ENCODE measurements around the gene ZNF507.

ZNF507 gene

DNA sequence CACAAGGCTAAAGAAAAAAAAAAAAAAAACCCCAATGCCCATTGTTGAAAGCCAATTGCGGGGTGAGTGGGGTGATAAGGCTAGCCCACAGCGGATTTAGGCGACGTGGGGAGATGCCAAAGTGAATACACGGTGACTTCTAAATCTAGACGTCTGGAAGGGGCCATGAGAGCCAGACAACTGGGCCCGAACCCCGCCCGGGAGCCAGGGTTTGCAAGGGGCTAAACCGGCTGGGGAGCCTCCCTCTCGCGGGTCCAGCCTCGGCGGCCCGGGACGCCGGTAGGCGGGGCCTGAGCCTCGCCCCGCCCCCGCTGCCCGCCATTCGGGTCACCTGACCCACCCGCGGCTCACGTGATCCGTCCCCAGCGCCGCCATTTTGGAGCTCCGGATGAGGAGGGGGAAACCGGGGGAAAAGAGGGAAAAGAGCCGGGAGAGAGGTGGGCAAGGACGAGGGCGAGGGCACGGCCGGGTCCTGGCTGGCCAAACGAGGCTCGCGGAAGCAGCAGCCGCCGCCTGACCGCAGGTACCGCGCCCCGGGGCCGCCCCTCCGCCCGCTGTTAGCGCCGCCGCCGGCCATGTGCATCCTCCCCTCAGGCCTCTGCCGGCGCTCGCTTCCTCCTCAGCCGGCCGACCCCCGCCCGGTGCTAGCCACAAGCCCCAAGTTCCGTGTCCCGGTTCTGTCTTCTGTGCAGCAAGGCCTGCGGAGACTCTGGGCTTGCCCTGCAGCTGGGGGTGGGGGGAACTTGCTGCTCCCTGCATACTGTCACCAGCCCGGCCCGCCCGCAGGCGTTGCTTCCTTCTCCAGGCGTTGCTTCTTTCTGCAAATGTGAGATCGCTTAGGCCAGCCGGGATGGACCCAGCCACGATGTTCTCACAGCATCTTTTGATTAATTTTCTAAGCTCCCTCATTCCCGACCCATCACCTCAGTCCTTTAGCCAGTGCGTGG lies at the start of gene ZNF507:
Gene ZNF507, plus strand, starts transcription at position 350 of the 947 bp plus-strand sequence. CDS start 7,221 bp downstream, outside the sequence.
- DNase-seq, result peak; percentile 87

DNA sequence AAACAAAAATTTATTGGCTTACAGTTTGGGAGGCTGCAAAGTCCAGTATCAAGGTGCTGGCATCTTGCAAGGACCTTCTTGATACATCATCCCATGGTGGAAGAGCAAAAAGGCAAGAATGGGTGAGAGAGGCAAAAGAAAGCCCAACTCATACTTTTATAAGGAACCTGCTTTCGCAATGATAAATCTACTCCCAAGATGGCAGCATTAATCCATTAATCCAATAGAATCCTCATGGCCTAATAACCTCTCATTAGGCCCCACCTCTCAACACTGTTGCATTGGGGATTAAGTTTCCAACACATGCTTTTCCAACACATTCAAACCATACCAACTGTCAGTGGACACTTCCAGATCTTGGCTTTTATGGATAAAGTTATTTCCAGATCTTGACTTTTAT lies 48.7 kb upstream of the ZNF507 start:
- DNase-seq, result no peak

DNA sequence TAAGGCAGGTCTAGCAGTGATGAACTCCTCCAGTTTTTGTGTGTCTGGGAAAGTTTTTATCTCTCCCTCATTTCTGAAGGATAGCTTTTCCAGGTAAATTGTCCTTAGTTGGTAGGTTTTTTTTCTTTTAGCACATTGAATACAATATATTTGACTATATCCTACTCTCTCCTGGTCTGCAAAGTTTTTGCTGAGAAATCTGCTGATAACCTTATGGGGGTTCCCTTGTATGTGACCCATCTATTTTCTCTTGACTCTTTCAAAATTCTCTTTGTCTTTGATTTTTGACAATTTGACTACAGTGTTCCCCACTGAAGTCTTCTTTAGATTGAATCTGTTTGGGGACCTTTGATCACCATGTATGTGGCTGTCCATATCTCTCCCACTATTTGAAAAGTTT lies 42.6 kb upstream of the ZNF507 start:
- no peak for DNase-seq

DNA sequence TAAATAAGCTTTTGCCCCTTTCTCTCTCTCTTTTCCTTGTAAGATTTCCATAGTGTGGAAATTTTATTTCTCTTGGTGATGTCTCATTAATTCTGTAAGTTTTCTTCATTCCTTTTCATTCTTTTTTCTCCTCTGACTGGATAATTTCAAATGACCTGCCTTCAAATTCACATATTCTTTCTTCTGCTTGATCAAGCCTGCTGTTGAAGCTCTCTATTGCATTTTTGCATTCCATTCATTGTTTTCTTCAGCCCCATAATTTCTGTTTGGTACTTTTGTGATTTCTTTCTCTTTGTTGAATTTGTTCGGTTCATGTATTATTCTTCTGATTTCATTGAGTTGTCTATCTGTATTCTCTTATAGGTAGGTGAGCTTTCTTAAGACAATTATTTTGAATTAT lies 42.2 kb upstream of the ZNF507 start:
- DNase-seq, result no peak

DNA sequence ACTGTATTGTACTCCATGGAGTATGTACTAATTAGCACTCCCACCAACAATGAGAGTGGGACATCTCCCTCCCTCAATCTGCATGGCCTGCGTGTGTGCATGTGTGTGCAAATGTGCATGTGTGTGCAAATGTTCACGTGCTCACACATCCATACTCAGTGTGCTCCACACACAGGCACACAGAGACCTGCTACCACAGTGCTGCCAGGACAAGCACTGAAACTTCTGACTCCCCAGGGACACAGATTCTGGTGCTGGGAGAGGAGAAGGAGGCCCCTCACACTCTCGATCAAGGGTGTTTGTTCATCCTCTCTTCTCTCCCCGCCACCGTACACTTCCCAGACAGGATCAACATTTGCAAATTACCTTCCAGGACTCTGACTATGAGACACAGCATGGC lies 37.8 kb upstream of the ZNF507 start:
- no peak for DNase-seq

DNA sequence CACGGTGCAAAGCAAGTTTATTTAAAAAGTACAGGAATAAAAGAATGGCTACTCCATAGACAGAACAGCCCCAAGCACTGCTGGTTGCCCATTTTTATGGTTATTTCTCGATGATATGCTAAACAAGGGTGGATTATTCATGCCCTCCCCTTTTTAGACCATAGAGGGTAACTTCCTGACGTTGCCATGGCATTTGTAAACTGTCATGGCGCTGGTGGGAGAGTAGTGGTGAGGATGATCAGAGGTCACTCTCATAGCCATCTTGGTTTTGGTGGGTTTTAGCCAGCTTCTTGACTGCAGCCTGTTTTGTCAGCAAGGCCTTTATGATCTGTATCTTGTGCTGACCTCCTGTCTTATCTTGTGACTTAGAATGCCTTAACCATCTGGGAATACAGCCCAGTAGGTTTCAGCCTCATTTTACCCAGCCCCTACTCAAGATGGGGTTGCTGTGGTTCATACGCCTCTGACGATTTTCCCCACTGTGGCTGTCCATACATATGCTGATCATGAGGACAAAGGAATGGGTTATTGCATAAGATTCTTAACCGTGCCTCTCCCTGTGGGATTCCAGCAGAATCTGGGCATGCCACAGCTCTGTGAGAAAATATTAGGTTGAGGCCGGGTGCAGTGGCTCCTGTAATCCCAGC lies 36.9 kb upstream of the ZNF507 start:
- no peak for DNase-seq

DNA sequence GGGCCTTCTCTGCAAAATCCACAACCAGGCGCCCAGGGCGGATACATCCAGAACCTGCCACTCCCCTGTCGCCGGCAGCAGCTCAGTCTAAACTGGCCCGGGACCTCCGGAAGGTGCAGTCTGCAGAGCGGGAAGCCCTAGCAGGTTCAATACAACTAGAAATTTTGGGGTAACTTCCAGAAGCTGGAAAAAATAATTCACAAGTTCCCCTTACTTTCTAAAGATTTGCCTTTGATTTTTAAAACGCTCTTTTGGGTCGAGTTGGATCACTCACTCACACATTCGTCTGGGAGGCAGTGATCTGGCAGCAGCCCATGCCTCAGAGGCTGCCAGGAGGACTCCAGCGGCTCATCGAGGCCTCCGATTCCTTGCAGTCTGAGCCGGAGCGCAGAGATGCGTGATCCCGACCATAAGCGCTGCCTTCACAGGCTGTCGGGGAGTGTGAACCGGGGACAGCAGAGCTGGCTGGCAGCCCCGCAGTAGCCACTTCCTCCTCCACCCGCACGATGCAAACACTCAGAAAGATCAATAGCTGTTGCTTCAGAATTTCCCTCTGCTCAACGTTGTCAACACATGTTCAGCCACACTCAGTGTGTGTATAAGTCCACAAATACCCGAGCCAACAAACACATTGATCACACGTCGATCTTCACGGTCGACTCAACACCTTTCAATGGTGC lies 35.6 kb upstream of the ZNF507 start:
- DNase-seq, result no peak

DNA sequence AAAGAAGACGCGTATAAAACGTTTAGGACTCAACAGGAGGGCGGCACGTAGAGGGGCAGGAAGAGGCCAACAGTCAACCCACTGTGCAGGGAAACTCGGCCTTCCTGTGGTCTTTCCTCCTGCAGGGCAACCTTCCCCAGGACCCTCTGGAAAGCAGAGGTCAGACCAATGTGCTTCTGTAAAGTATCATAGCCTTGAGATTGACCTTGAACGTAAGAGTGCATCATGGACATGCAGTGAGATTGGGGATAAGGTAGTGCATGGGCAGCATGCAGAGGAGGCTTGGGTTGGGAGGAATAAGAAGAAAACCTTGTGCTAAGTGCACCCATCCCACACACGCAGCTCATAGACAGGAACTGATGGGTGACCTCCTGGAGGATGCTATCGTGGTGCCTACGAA lies 34.0 kb upstream of the ZNF507 start:
- no peak for DNase-seq

DNA sequence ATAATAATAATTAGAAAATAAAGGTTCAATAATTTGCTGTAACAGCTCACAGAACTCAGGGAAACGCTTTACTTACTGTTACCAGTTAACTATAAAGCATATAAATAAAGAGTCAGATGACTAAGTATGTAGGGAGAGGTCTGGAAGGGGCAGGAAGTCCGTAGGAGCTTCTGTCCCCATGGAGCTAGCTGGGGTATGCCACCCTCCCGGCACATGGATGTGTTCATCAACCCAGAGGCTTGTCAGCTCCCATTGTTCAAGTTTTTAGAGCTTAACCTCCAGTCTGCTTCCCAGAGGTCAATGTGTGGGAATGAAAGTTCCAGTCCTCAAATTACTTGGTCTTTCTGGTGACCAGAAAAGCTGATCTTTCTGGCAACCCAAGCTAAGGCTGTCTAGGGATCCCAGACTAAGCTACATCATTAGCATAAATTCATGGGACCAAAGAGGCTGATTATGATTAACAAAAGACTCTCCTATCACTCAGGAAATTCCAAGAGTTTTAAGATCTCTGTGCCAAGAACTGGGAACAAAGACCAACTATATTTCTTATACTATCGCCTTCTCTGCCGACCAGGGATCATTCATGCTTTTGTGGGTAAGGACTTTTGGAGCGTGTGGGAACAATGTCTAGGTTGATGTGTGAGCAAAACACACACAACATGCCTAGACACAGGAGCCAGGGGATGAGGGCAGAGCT lies 31.7 kb upstream of the ZNF507 start:
- no peak for DNase-seq

DNA sequence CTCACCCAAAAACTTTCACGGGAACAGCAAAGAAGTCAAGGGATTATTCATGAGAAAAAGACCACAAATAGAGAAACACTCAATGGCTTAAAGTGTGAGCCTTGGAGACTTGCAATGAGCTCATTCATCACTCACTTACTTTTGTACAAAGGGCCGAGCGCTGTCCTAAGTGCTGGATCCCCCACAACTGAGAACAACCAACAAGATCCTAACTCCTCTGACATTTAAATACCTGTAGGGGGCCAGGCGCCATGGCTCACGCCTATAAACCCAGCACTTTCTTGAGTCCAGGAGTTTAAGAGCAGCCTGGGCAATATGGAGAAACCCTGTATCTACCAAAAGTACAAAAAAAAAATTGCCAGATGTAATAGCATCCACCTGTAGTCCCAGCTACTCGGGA lies 29.4 kb upstream of the ZNF507 start:
- DNase-seq, result no peak

DNA sequence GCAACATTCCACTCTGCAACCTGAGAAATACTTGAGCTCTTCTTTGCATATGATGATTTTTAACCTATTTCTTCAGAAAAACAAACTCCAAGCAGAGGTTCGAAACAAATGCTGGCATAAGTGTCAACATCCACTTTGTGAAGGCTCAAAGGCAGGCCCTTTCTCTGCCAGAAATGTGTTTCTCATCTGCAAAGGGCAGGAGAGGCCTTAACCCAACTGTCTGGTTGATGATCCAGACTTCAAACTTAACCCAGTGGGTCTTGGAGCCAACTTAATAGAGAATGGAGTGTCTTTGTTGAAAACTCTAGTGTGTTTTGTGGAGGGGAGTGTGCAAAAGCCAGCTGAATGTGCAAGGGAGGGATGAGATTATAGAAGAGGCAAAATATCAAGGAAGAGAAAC lies 28.3 kb upstream of the ZNF507 start:
- no peak for DNase-seq

DNA sequence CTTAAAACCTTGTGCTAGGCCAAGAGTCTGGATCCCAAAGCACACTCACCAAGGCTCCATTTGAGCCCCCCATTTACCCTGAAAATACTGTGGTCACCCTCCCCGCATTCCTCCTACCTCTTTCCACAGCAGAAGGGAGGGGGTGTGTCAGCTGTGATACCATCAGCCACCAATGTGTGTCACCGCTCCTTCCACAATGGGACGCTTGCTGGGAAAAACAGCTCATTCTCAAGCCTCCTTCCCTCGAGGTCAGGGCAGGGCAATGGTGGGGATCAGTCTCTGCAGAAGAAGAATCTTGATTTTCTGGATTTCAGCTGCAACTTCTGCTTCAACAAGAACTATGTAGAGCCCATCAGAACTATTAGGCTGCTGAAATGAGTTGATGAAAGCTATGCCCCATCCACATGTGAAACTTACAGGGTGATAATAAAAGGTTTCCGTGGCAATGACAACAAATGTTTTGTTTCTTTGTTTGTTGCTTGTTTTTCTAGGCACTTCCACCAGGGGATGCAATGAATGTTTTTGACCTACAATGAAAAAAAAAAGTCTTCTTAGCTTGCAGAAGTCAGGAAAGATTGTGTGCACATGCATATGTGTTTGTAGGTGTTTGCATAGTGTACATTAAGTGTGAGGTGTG lies 26.4 kb upstream of the ZNF507 start:
- no peak for DNase-seq

DNA sequence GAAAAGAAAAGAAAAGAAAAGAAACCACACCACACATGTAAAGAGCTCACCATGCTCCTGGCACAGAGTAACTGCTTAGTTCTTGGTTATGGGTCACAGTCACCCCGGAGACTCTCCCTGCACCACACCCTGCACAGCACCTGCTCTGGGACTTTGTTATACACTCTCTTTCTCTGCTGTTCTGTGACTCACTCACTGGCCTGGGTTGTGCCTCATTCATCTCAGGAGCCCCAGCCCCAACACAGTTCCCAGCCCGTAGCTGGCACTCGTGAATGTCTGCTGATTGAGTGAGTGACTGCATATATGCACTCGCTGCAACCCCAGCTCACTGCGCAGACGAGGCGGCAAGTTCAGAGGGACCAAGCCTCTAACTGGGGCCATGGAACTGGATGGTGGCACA lies 22.9 kb upstream of the ZNF507 start:
- no peak for DNase-seq

DNA sequence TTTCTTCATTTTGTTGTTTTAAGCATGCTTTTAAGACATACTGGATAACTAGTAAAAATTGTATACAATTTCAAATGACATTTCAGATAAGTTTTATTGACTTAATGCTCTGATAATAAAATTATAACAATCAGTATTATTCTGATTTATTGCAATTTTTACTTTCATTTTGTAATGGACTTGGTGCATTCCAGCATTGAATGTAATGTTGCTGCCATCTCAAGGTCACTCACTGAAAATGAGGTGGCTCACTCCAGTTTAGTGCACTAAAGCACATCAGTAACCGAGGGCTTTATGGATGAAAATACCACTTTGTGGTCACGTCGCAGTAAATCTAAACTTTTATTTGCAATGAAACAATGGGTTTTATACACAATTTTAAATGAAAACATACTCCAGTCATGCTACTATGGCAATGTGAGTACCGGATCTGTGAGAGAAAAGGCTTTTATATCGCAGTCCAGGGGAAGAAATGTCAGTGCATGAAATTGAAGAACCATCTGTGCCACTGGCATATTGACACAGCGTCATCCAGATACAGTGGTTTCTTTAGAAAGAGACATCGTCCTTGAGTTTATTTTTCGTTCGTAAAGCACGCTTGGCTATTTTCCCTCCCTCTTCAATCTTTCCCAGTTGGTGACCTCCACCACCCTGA lies 20.7 kb upstream of the ZNF507 start:
- DNase-seq, result no peak

DNA sequence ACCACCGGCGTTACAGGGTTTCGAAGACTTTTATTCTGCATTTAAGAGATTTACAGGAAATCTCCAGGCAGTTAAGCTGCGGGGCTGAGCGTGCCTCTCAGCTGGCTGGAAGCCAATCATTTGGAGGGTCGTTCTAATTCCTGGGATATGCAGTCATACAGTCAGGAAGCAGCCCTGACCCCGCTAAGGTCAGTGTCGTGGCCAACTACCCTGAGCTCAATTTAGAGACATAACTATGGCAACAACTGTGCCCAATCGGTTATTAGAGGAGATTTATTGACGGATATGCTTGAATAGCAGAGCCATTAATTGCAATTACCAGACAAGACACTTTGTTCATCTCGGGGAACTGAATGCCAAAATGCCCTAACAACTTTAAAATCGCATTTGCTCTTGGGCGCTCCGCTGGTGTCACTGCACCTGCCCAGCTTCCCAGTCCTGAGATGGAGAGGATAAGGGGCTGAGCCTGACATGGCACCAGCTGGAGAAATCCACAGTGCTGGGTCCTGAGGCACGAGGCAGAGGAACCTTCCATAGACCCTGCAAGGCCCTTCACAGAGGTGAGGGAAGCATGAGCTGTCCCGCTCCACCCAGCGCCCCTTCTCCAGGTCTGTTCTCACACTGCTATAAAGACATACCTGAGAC lies 15.1 kb upstream of the ZNF507 start:
- no peak for DNase-seq

DNA sequence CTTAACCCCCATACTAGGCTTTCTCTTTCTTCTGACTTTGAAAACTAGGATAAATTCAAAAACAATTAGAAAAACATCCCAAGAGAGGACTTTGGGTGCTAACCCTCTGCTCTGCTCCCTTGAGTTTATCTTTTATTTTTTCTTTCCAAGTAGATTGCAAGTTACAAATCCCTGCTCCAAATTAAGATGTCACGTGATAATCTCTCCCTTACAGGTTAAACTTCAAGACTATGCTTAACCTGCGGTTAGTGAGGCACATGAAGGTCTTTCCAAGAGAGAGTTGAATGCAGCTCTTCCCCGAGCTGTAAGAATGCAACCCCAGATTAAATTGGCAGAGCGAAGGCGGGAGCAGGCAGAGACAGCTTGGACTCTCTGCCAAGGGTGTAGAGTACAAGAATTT lies 12.2 kb upstream of the ZNF507 start:
- no peak for DNase-seq

DNA sequence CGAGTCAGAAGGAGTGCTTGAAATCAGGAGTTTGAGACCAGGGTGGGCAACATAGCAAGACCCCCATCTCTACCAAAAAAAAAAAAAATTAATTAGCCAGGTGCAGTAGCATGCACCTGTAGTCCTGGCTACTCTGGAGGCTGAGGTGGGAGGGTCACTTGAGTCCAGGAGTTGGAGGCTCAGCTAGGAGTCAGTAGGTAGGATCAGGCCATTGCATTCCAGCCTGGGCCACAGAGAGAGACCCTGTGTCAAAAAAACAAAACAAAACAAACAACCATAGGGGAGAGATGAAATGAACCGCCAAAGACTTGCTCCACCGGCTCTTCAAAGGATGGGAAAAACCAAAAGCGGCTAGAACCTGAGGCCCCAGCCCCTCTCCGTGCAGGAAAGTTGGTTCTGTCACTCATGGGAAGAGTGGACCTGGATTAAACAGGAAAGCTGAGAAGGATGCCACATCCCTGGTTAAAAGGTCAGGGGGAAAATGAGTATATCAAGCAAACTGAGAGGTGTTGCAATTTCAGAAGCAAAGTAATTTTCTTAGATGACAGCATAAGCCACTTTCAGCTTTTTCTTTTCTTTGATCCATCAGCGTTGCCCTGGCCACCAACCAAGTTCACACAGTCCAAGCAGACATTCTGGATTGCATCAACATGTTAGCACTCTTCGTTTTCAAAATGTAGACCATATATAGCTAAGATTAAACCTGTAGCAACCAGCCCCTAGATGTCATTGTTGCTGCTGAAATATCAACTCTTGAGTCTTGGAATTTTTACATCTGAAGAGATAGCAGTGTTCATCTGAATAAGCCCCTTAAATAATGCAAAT lies 8.9 kb upstream of the ZNF507 start:
- no peak for DNase-seq

DNA sequence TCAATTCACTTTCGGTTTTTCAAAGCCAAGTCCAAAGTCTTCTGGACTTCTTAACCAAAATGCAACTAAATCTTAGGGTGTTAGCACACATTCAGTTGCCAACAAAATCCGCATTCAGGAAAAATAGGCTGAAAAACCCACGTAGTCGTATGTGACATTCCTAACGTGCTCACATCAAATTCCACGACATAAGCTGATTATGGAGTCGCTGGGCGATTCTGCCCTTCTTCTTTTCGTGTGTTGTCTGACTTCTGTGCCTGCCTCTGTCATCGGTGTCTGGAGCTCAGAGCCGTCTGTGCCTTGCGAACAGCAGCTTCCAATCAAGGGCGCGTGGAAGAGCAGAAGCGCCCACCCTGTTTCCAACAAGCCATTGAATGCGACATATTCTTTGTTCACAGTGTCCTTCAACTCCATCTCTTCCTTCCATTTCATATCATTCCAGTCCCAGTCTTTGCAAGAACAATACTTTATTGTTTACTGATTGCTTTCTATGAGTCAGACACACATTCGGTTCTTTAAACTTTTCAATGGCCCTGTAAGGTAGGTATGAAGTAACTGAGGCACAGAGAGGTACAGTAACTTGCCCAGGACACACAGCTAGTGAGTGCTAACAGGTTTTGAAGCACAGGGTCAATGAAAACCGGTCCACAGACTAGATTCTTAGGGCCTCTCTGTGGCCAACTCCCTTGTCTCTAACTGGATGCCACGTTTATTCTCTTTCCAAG lies 8.2 kb upstream of the ZNF507 start:
- no peak for DNase-seq

DNA sequence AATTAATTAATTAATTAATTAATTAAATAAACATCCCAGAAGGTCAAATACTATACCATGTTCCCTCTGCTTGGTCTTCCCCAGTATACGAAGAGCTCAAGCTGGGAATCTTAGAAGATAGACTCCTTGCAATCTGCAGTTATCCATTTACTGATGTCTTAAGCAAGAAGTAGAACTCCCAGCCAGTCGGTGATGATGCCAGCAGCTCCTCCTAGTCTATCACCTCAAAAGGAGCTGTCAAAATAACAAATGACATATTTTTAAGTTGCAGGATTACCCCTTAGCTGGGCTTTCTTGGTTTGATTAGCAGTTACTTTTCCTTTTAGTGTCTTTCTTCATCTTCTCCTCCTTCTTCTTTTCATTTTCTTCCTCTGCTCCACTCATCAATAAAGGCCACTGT lies 6.0 kb upstream of the ZNF507 start:
- DNase-seq, result no peak

Data from stimulated activated CD4-positive, alpha-beta T cell treated with anti-CD3 and anti-CD28 coated beads, Interleukin-12 subunit alpha, Interleukin-12 subunit beta, amount 100 ng/mL, for 4 hours (primary cell).